ENCODE results near the gene SLC6A6.

SLC6A6 gene

DNA sequence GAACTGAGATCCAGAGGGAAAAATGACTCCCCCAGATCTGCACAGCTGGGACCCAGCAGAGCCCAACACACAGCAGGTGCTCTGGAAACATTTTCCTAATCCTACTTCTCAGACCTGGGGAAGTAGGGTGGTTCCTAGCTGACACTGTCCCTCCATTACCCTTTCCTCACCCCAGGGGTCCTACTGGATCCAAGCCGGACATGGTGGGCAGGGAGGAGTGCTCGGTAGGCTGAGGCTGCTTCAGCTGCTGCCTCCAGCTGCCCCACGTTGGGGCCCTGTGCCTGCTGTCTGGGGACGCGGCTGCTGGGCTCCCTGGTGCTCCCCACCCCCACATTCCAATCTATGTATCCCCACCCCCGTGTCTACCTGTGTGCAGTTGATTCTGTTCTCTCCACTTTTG is 29.8 kb upstream of the SLC6A6 start:
- FAIRE-seq = no peak

DNA sequence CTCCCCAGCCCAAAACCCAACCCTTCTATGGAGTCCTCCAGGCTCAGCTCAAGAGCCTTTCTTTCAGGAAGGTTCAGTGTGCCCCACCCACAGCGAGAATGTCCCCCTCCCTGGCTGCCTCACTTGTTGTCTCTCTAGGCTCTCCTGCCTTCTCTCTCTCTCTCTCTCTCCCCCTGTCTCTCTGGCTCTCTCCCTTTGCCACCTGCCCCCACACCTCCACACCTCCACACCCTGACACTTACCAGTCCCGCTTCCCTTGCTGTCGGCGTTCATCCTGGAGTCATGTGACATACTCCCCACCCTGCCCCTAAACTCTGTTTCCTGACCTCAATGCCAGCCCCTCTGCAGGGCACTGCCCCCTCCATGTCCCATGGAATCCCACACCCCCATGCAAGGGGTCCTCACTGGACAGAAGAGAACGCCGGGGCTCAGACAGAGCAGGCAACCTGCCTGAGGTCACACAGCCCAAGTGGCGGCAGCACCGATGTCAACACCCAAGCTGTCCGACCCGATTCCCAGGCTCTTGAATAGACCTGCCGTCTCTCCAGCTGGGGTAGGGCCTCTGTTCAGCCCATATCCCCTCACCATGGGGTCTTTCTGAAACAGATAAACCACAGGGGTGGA is 28.5 kb upstream of the SLC6A6 start:
- no peak for FAIRE-seq

DNA sequence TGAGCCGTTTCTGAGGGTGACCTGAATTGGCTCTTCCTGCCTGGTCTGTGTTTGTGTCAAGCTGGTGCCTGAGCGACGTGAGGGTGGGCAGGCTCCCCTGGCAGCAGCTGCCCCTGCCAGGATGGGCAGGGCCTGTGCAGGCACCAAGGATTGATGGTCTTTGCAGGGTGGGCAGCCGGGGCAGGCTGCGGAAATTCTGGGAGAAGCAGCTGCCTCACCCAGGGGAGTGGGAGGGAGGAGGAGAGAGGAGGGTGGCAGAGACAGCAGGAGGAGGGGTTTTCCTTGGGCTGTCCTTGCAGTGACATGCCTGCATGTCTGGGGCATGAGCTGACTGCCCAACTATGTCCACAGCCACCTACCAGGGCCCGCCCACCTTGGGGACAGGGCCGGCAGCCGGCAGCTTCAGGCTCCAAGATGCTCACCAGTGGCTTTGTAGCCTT is 27.9 kb upstream of the SLC6A6 start:
- FAIRE-seq = no peak

DNA sequence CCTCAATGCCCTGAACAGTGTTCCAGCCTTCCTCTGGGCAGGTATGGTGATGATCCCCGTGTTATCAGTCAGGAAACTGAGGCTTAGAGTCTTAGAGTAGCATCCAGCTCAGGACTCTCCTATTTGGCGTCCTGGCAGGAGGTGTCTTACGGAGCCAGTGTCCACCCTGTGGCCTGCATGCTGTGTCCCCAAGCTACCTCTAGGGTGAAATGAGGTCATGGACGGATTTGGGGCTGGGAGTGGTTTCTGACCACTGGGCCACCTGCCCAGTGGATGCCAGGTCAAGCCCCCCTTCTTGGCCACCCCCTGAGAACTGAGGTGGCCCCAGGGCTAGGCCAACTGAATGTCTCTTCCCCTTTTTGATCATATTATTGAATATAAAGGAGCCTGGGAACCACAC is 27.2 kb upstream of the SLC6A6 start:
- no peak for FAIRE-seq

GRCh38 chr3:14376348-14377043 is 25.9 kb upstream of the SLC6A6 start:
- no peak for FAIRE-seq

DNA sequence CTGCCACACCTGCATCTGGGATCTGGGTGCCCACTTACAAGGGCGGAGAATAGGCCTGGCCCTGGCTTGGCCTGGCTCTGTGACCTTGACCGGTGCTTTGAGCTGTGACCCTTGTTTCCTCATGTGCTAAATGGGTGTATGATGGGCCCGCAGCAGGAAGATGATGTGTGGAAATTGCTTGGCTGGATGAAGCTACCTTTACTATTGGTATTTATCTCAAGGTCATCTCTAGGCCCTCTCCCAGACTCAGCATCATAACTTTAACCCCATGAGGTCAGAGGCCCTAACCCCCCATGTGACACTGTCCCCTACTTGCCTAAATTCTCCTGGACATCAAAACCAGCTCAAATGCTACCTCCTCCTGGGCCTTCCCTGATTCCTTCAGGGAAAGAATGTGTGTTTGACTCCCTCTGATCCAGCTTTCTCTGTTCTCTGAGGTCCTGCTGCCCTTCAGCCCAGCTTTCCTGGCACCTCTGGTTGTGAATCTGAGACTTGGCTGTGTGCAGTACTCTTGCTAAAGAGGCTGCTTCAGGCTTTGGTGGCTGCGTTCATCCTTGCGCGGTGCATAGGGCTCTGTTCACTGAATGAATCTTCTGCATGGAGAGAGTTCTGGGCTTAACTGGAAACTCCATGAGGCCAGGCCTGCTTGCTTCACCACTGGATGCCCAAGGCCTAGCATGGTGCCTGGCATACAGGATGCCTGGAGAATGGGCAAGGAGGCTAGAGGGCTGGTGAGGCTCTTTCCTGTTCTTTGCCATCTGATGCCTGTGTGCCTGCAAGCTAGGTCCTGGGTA is 25.2 kb upstream of the SLC6A6 start:
- FAIRE-seq = no peak

DNA sequence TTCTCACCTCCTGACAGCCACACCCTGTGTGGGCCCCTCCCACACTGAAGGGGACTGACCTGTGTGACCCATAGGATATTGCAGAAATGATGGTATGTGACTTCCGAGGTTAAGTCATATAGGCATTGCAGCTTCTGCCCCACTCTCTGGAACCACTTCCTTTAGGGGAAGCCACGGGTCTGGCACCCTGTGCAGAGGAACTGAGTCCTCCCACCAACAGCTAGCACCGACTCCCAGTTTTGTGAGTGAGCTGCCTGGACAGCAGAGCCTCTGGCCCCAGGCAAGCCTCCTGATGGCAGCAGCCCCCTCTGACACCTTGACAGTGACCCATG is 24.6 kb upstream of the SLC6A6 start:
- no peak for FAIRE-seq

- FAIRE-seq = no peak
These were observed 24.0 kb upstream of the SLC6A6 start for GRCh38 chr3:14378415-14378814.

GRCh38 chr3:14379843-14380242 is 22.6 kb upstream of the SLC6A6 start:
- no peak for FAIRE-seq

GRCh38 chr3:14386254-14386653 is 16.2 kb upstream of the SLC6A6 start:
- FAIRE-seq = no peak

GRCh38 chr3:14388201-14388600 is 14.2 kb upstream of the SLC6A6 start:
- no peak for FAIRE-seq

DNA sequence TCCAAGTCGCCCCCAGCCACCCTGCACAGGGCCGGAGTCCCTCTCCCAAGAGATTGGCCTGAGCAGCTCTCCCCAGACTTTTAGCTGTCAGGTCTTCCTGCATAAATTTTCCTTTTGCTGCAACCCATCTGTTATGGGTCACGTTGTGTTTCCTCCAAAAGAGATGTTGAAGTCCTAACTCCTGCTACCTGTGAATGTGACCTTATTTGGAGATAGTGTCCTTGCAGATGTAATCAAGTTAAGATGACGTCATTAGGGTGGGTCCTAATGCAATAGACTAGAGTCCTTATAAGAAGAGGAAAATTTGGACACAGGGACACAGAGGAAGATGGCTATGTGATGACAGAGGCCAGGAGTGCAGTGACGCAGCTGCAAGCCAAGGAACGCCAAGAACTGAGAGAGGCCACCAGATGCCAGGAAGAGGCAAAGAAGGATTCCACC is 13.2 kb upstream of the SLC6A6 start:
- no peak for FAIRE-seq

GRCh38 chr3:14389716-14390115 is 12.7 kb upstream of the SLC6A6 start:
- no peak for FAIRE-seq

- FAIRE-seq = no peak
These were observed 11.4 kb upstream of the SLC6A6 start for GRCh38 chr3:14391033-14391432.

DNA sequence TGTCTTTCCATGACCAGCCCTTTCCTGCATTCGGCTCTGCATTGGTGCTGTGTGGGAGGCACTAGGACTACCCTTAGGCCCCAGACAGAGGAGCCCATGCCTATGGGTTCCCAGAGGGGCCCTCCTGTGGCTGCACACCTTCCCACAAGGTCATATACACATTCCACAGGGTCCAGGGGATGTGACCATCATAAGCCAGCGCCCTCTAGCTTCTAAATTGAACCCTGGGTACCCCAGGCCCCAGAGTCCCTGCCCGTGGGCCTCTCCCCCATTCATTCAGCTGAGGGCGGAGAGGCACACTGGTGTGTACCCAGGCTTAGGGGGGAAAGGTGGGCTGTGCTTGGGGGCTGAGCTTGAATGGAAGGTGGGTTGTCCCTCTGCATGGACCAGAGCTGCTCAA is 10.2 kb upstream of the SLC6A6 start:
- no peak for FAIRE-seq

DNA sequence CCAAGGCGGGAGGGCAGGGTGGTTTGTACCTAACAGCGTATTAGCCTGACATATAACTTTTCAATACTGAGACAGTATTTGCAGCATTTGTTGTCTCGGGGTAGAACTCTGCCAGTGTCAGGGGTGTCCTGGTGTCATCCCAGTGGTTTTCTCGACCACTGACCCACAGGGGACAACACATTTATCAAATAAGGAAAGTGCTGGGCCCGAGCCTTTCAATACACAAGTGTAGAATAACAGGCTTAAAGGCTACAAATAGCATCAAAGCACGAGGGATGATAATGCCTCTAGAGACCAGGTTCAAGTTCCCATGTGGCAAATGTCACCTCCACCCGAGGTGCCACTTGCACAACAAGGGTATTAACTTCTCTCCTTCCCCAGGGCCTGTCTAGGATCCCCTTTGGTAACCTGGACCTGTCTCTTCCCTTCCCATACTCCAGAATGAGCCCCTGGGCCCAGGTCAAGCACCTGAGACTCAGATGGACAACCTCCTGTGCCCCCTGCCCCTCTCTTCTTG is 9.5 kb upstream of the SLC6A6 start:
- no peak for FAIRE-seq

DNA sequence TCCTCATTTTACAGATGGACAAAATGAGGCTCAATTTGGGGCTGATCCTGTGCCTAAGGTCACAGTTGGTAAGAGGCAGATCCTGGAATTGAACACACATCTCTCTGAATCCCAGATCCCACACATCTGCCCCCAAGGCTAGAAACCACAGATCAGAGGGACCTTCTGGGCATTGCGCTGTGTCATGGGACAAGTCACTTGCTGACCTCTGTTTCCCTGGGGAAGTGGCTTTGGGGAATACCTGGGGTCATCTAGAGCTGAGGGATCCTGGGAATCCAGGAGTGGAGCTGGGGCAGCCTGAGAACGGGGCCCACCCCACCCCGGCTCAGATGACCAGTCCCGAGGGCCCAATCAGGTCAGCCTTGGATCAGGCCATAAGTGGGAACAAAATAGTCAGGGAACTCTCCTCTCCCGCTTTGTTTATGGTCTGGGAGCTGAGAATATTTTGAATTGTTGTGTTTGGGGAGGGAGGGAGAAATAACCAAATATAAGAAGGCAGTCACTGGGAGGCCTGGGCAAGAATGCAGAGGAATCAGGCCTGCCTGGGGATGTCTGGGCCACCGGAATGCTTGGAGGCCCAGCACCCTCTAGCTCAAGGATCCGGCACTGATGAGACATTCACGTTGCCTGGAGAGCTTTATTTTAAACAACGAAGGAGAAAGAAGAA is 8.8 kb upstream of the SLC6A6 start:
- FAIRE-seq = no peak

DNA sequence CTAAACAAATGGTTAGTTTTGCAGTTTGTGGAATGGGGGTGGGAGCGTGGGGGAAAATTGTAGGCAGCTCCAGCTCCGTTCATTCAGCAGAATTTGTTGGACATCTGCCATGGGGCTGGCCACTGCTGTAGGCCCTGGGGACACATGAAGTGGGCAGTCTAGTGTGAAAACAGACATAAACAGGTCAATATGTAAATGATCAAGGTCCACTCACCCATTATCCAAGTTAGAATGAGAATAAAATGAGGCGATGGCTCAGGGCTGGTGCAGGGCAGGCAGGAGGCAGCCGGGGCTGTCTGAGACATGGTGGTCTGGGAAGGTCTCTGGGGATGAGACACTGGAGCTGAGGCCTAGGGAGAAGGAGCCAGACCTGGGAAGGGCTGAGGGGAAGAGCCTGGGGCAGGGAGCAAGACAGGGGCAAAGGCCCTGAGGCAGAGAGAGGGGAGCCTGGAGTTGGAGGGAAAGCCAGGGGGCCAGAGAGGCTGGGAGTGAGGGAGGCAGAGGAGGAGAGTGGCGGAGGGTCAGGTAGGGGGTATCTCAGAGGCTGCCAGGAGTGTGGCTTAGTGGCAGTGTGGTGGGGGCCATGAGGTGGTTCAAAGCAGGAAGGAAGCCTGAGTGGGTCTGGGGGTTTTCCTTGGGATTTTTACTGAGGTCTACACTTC is 6.2 kb upstream of the SLC6A6 start:
- no peak for FAIRE-seq

DNA sequence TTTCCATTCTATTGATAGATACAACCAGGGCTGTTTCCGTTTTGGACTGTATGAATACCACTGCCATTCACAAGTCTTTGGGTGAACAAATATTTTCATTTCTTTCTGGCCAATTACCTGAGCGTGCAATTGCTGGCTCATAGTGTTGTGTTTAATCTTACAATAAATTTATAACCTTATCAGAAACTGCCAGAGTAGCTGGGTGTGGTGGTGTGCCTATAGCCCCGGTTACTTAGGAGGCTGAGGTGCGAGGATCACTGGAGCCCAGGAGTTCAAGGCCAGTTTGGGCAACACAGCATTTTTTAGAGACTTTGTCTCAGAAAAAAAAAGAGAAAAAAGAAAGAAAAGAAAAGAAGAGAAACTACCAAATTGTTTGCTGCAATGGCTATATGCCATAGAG is 5.4 kb upstream of the SLC6A6 start:
- FAIRE-seq = no peak

DNA sequence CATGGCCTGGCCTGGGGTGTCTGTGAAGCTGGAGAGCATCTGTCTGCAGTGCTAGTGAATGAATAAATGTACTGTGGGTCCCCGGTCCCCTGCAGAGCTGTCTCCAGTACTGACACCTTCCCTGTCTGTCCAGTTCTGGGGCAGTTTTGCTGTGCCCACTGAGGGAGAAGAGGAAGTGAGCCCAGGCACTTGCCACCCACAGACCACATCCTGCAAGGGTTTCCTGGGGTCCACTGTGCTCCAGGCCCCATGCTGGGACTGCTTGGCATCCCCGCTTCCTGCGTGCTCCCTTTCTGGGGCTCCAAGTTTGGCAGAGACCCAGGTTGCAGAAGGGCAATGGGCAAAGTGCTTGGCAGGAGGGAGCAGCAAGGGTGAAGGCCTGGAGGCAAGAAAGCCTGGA is 4.9 kb upstream of the SLC6A6 start:
- FAIRE-seq = no peak

DNA sequence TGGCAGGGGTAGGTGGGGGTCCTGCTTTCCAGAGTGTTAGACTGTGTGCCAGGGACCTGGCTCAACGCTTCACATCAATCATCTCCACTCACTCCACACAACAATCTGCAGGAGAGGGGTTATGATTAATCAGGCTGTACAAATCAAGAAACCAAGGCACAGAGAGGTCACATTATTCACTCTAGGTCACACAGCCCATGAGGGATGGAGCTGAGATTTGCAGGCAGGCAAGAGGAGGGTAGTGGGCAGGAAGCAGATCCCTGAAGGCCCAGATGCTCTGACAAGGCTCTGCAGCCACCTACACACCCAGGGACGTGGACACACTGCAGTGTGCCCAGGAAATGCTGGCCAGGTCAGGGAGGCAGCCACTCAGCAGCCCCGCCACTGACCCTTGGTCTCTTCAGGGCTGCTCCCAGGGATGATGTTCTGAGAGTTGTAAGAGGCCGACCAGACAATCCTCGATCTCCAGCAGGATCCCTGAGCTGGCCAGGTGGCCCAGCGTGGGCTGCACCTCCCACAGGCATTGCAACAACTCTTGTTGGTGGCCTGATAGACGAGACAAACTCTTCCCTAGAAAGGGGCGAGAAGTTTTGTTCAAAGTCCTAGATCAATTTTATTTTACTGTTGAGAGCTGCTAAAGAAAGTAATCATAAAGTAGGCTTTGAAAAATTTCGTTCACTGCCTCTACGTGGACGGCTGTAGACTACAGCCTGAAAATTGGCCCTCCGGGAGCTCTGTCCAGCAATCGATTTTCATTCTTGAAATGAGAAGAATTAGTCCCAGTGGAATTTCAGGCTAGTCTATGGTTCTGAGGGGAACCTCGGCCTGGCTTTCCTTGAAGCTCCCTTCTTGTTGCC is 4.2 kb upstream of the SLC6A6 start:
- no peak for FAIRE-seq

GRCh38 chr3:14398797-14399106 is 3.7 kb upstream of the SLC6A6 start:
- FAIRE-seq = no peak
